Transverse colon (tissue), 4 donors: ENCODE measurements around the gene SARS1. TPM values are rescaled to one million over a fixed set of nuclear protein-coding genes. Genes with fewer than 3 reads are reported as not detected.

Source experiments
- DNase-seq: peaks from one replicate; pipeline ENCODE4 v3.0.0-alpha.2; 2019
- H3K27ac ChIP-seq, 4 donors: fragments of 200-600 bp; sonication (generic); 2 replicates each; pipeline ENCODE4 v1.5.1; 2016 to 2018; ENCODE audit warnings: inconsistent platforms in 4 of 4
- H3K27me3 ChIP-seq: fragments of 200-600 bp; sonication (generic); 2 replicates; pipeline ENCODE4 v1.5.1; 2017; ENCODE audit warnings: inconsistent platforms
- H3K36me3 ChIP-seq, 4 donors: fragments of 200-600 bp; sonication (generic); 2 replicates each; pipeline ENCODE4 v1.5.1; 2017 to 2019; ENCODE audit warnings: inconsistent platforms in 4 of 4
- H3K4me1 ChIP-seq, 4 donors: fragments of 200-600 bp; sonication (generic); 2 replicates each; pipeline ENCODE4 v1.5.1; 2017 to 2020; ENCODE audit warnings: inconsistent platforms in 4 of 4
- H3K4me3 ChIP-seq, 4 donors: fragments of 200-600 bp; sonication (generic); 1 replicate in 1 of 4; 2 replicates in 3 of 4; pipeline versions ENCODE4 v1.5.1 to v1.6.1; 2017 to 2019; ENCODE audit warnings: inconsistent platforms in 4 of 4
- H3K9me3 ChIP-seq, 2 donors: fragments of 200-600 bp; sonication (generic); 2 replicates each; pipeline ENCODE4 v1.5.1; 2017 to 2019; ENCODE audit warnings: inconsistent platforms in 2 of 2
- CTCF ChIP-seq, 5 experiments: fragments of 200-600 bp in 3 of 5; fragments of 450-650 bp in 2 of 5; sonication (generic) in 3 of 5; IDR thresholded peaks; 1 replicate in 2 of 5; 2 replicates in 3 of 5; pipeline ENCODE4 v1.5.1; 2016 to 2017; ENCODE audit warnings: antibody characterized with exemption in 5 of 5, inconsistent platforms in 3 of 5, mild to moderate bottlenecking in 2 of 5, moderate library complexity in 1 of 5
- EP300 ChIP-seq: sonication (generic); formaldehyde crosslinking; IDR thresholded peaks from one replicate; pipeline ENCODE4 v1.6.1; 2017; ENCODE audit warnings: antibody characterized with exemption, low read depth
- POLR2A ChIP-seq: fragments of 450-650 bp; IDR thresholded peaks from one replicate; pipeline ENCODE4 v1.6.1; 2016; ENCODE audit warnings: antibody characterized with exemption, mild to moderate bottlenecking, moderate library complexity
- POLR2AphosphoS5 ChIP-seq, 3 donors: sonication (generic); formaldehyde crosslinking; IDR thresholded peaks; one replicate each; pipeline ENCODE4 v1.6.1; 2016; ENCODE audit warnings: antibody characterized with exemption in 3 of 3
- WGBS, 2 donors: methylation state at CpG; one replicate each; pipeline ENCODE4 v1.1.5; 2018; ENCODE audit warnings: low coverage in 1 of 2; 5-methylcytosine and 5-hydroxymethylcytosine counted together
- in situ Hi-C, 4 donors: fragments of 200-750 bp; cut with MboI; loops; one replicate each; pipeline versions ENCODE4 v1.15.0 to v1.15.1; 2017; ENCODE audit warnings: low sequenced_read_pairs in 3 of 4, low pct_ligation_motif_present in 1 of 4, low pct_unique_long_range_greater_than_20kb in 1 of 4
- intact Hi-C: fragments of 100-400 bp; cut with DNase I; formaldehyde crosslinking; loops from one replicate; pipeline ENCODE4 v1.15.1; 2023; ENCODE audit warnings: low total_unique reads
- total RNA-seq, 4 donors: library from RNA; depleted of rRNA; stranded (reverse); fragments of >200 nt; gene quantifications; one replicate each; pipeline ENCODE4 v1.1.0, GENCODE V29; 2016

The SARS1 gene
- total RNA-seq, 4 donors from 2014 or later: 79.4 to 150 (median 125) TPM

DNA sequence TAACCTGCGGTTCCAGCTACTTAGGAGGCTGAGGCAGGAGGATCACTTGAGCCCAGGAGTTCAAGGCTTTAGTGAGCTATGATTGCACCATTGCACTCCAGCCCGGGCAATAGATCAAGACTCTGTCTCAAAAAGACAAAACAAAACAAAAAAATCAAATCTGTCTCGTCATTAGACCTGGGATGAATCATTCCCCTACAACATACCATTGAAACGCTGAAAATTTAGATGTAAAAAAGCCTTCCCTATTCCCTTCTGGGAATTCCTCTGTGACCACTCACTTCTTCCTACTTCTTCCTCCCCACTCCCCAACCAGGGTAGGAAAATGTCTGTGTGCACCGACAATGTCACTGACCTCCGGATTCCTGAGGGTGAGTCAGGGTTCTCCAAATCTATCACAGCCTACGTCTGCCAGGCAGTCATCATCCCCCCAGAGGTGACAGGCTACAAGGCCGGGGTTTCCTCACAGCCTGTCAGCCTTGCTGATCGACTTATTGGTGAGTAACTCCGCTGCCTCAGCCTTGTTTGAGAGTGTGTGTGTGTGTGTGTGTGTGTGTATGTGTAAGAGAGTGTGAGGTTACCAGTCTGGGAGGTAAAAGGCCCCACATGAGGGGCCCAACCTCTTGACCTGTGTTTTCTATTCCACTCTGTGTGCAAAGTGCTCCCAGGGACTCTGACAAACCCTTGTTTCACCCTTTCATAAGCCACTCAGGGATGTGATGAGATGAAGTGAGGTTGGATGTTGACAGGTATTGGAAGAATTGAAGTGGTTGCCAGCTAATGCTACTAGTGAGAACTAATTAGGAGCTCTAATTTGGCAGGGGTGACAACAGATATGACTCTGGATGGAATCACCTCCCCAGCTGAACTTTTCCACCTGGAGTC is 16.3 kb upstream of the SARS1 start:
- H3K27ac ChIP-seq: no peak overlapping the region
- H3K4me3 ChIP-seq: no peak overlapping the region
- no peak for DNase-seq
- H3K27me3 ChIP-seq: no peaks in the 10 kb centered on the region
- H3K4me1 ChIP-seq: peaks cover 0 to 4% (median 0%) of the 10 kb centered on the region in 4 donors
- 60 to 68% methylated on average over 1 to 10 of the region's 10 CpGs for WGBS, 2 donors
- no peaks in the 10 kb centered on the region for H3K36me3 ChIP-seq
- TF ChIP-seq POLR2A: no peak
- no peak for TF ChIP-seq EP300
- no peak for TF ChIP-seq POLR2AphosphoS5 (IDR thresholded peaks at IDR 0.05)
- TF ChIP-seq CTCF (IDR thresholded peaks at IDR 0.05): no peak
- in situ Hi-C loops (no loop called here), intact Hi-C loops (no loop called here)
- no peaks in the 10 kb centered on the region for H3K9me3 ChIP-seq

DNA sequence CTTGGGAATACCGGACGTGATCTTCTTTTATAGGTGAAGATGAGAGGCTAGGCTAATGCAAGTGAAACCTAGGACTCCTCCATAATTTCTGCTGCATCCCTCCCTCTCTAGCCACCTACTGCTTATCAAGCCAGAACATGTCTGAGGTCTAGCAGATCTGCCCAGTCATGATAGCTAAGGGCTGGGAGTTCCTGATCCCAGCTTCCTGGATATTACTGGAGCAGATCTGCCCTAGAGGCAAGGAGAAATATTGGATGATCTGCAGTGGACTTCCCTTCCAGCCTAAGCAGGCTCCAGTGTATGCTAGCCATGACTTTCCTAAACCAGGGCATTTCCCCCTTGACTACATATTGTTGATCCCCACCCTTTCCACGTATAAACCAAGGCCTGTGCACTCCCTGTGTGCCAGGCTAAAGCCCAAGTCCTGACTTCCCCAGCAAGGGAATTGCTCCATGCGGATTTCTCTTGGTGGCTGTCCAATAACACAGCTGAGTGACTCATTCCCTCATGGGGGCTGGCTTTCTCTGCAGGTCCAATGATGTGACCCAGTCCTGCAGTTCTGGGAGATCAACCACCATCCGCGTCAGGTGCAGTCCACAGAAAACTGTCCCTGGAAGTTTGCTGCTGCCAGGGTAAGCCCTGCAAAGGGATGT is 15.5 kb upstream of the SARS1 start:
- TF ChIP-seq CTCF (IDR thresholded peaks at IDR 0.05) (no peak), POLR2A (no peak), POLR2AphosphoS5 (IDR thresholded peaks at IDR 0.05) (no peak), EP300 (no peak)
- H3K9me3 ChIP-seq: no peaks in the 10 kb centered on the region
- whole genome bisulfite sequencing, 2 donors: 73% methylated on average over 6 of the region's 6 CpGs; no CpG with 5 or more reads in 1 of the 2 donors
- no peak overlapping the region for H3K4me3 ChIP-seq
- no peak overlapping the region for H3K27ac ChIP-seq
- intact Hi-C loops: no loop called here
- in situ Hi-C loops: no loop called here
- H3K4me1 ChIP-seq: peaks cover 0 to 4% (median 0%) of the 10 kb centered on the region in 4 donors
- DNase-seq: no peak
- H3K27me3 ChIP-seq: no peaks in the 10 kb centered on the region
- H3K36me3 ChIP-seq: no peaks in the 10 kb centered on the region

GRCh38 chr1:109198745-109199144 is 15.0 kb upstream of the SARS1 start:
- Histone ChIP-seq H3K4me3 (no peak overlapping the region), H3K9me3 (no peaks in the 10 kb centered on the region), H3K27ac (no peak overlapping the region), H3K4me1 (peaks cover 0 to 4% (median 0%) of the 10 kb centered on the region in 4 donors), H3K36me3 (no peaks in the 10 kb centered on the region), H3K27me3 (no peaks in the 10 kb centered on the region)
- 90 to 92% methylated on average over 4 of the region's 4 CpGs for WGBS, 2 donors
- DNase-seq: no peak
- intact Hi-C loops: no loop called here
- in situ Hi-C loops: no loop called here
- TF ChIP-seq POLR2A: no peak
- TF ChIP-seq CTCF (IDR thresholded peaks at IDR 0.05): no peak
- no peak for TF ChIP-seq POLR2AphosphoS5 (IDR thresholded peaks at IDR 0.05)

DNA sequence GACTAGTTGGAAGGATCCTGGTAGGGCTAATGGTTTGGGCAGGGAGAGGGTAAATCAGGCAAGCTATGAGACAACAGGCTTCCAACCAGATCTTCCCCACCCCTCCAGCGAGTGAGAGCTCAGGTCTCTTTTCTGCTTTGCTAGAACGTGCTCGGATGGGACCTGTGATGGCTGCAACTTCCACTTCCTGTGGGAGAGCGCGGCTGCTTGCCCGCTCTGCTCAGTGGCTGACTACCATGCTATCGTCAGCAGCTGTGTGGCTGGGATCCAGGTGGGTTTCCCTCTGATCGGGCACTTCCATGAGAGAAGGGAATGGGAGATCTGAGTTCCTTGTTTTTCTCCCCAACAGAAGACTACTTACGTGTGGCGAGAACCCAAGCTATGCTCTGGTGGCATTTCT is 14.0 kb upstream of the SARS1 start:
- WGBS, 2 donors: 72% methylated on average over 10 of the region's 10 CpGs; no CpG with 5 or more reads in 1 of the 2 donors
- Histone ChIP-seq H3K27ac (no peak overlapping the region), H3K9me3 (no peaks in the 10 kb centered on the region), H3K4me1 (peaks cover 0 to 4% (median 0%) of the 10 kb centered on the region in 4 donors), H3K27me3 (no peaks in the 10 kb centered on the region), H3K4me3 (no peak overlapping the region), H3K36me3 (no peaks in the 10 kb centered on the region)
- DNase-seq: no peak
- in situ Hi-C loops: no loop called here
- no peak for TF ChIP-seq EP300
- intact Hi-C loops: no loop called here
